HepG2 (cell line): ENCODE measurements around the gene GNAS-AS1. TPM values are rescaled to one million over a fixed set of nuclear protein-coding genes. Genes with fewer than 3 reads are reported as not detected.
A peak's percentile ranks its signal among the peaks of the same experiment; 100 is the strongest.

ENCODE experiments used
- E2F5 ChIP-seq: sonication (generic); formaldehyde crosslinking; conservative IDR thresholded peaks from 2 replicates; pipeline ENCODE4 v1.4.0; 2020; ENCODE audit warnings: missing genetic modification reagents
- EHMT2 ChIP-seq: fragments of 200-600 bp; sonication (generic); IDR thresholded peaks from 2 replicates; pipeline ENCODE4 v1.7.0; 2017; ENCODE audit warnings: antibody characterized with exemption, low read depth, low read length, borderline replicate concordance
- KDM2A ChIP-seq: sonication (generic); formaldehyde crosslinking; IDR thresholded peaks from 2 replicates; pipeline ENCODE4 v1.4.0; 2020; ENCODE audit warnings: low read depth, missing genetic modification reagents, borderline replicate concordance
- MBNL3 ChIP-seq: fragments of 250-450 bp; sonication (Bioruptor Pico); conservative IDR thresholded peaks from 2 replicates; pipeline ENCODE4 v1.8.0; 2022; ENCODE audit warnings: mild to moderate bottlenecking, inconsistent platforms
- NR2F2 ChIP-seq: IDR thresholded peaks from 2 replicates; pipeline ENCODE4 v1.6.1; 2012; ENCODE audit warnings: low read depth, inconsistent platforms, borderline replicate concordance
- RFX1 ChIP-seq: fragments of 450-650 bp; IDR thresholded peaks from 2 replicates; pipeline ENCODE4 v1.6.1; 2017
- SNAI1 ChIP-seq: sonication (generic); formaldehyde crosslinking; IDR thresholded peaks from 2 replicates; pipeline ENCODE4 v1.5.0; 2020; ENCODE audit warnings: mild to moderate bottlenecking, missing genetic modification reagents, borderline replicate concordance
- ZBED4 ChIP-seq: sonication (generic); formaldehyde crosslinking; IDR thresholded peaks from 2 replicates; pipeline ENCODE4 v1.4.0; 2020; ENCODE audit warnings: missing genetic modification reagents, borderline replicate concordance
- ZFP41 ChIP-seq: sonication (generic); formaldehyde crosslinking; IDR thresholded peaks from 2 replicates; pipeline ENCODE4 v1.4.0; 2020; ENCODE audit warnings: mild to moderate bottlenecking, missing genetic modification reagents, borderline replicate concordance
- ZNF326 ChIP-seq: sonication (generic); formaldehyde crosslinking; IDR thresholded peaks from 2 replicates; pipeline ENCODE4 v1.4.0; 2020; ENCODE audit warnings: missing genetic modification reagents, borderline replicate concordance
- ZNF337 ChIP-seq: sonication (generic); formaldehyde crosslinking; IDR thresholded peaks from 2 replicates; pipeline ENCODE4 v1.5.1; 2020; ENCODE audit warnings: missing genetic modification reagents, low read depth, mild to moderate bottlenecking, borderline replicate concordance
- ZNF367 ChIP-seq: sonication (generic); formaldehyde crosslinking; IDR thresholded peaks from 2 replicates; pipeline ENCODE4 v1.4.0; 2020; ENCODE audit warnings: missing genetic modification reagents, borderline replicate concordance
- ZNF572 ChIP-seq: sonication (generic); formaldehyde crosslinking; IDR thresholded peaks from 2 replicates; pipeline ENCODE4 v1.5.1; 2020; ENCODE audit warnings: mild to moderate bottlenecking, missing genetic modification reagents
- ZNF577 ChIP-seq: sonication (generic); formaldehyde crosslinking; IDR thresholded peaks from 2 replicates; pipeline ENCODE4 v1.4.0; 2020; ENCODE audit warnings: mild to moderate bottlenecking, low read depth, missing genetic modification reagents, borderline replicate concordance
- ZSCAN9 ChIP-seq: IDR thresholded peaks from 2 replicates; pipeline ENCODE4 v1.6.1; 2016; ENCODE audit warnings: borderline replicate concordance
- polyA plus RNA-seq, 8 experiments: library from polyadenylated mRNA; depleted of rRNA in 3 of 8; stranded (reverse) in 7 of 8; unstranded in 1 of 8; fragments of >200 nt; fragmentation: Illumina TruSeq in 4 of 8; extraction: Trizol in 4 of 8; gene quantifications; 2 replicates each; pipeline versions ENCODE4 v1.2.1 to v1.2.3, GENCODE V29; 2011 to 2016; ENCODE audit warnings: low read depth in 4 of 8, missing spikeins in 1 of 8, mixed read lengths in 1 of 8; ENCODE audit not compliant: insufficient read depth in 1 of 8
- total RNA-seq, 5 experiments: library from RNA; depleted of rRNA; stranded (reverse); fragments of >200 nt; fragmentation: Illumina TruSeq; extraction: Trizol; gene quantifications; 2 replicates each; pipeline ENCODE4 v1.2.3, GENCODE V29; 2016; ENCODE audit warnings: low read depth in 1 of 5
- TF ChIP-seq, protein P1 (sequence below): sonication (generic); formaldehyde crosslinking; IDR thresholded peaks from 2 replicates; pipeline ENCODE4 v1.5.0; 2020; ENCODE audit warnings: mild to moderate bottlenecking, missing genetic modification reagents
- TF ChIP-seq, protein P2 (sequence below): sonication (generic); formaldehyde crosslinking; IDR thresholded peaks from 2 replicates; pipeline ENCODE4 v1.5.0; 2020; ENCODE audit warnings: mild to moderate bottlenecking, missing genetic modification reagents

Gene GNAS-AS1
- total and polyA plus RNA-seq, 2 of the 13 experiments (the other 11 are each of a cell fraction or from before 2014, with no cell fraction given): not detected

GRCh38 chr20:58890518-58891085, 39.9 kb upstream of the GNAS-AS1 start (continued):
- TF ChIP-seq, protein P1, sequence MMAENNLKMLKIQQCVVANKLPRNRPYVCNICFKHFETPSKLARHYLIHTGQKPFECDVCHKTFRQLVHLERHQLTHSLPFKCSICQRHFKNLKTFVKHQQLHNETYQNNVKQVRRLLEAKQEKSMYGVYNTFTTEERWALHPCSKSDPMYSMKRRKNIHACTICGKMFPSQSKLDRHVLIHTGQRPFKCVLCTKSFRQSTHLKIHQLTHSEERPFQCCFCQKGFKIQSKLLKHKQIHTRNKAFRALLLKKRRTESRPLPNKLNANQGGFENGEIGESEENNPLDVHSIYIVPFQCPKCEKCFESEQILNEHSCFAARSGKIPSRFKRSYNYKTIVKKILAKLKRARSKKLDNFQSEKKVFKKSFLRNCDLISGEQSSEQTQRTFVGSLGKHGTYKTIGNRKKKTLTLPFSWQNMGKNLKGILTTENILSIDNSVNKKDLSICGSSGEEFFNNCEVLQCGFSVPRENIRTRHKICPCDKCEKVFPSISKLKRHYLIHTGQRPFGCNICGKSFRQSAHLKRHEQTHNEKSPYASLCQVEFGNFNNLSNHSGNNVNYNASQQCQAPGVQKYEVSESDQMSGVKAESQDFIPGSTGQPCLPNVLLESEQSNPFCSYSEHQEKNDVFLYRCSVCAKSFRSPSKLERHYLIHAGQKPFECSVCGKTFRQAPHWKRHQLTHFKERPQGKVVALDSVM (CRISPR knock-in tag): no peak
- peak; percentile 46; the same call in 1 of the 2 replicates for TF ChIP-seq ZFP41 (CRISPR knock-in tag)
- TF ChIP-seq EHMT2: no peak
- TF ChIP-seq ZNF367 (CRISPR knock-in tag): no peak
- TF ChIP-seq KDM2A: peak; percentile 56; the same call in 1 of the 2 replicates
- no peak for TF ChIP-seq SNAI1 (CRISPR knock-in tag)
- no peak for TF ChIP-seq ZSCAN9
- no peak for TF ChIP-seq MBNL3 (CRISPR knock-in tag)
- 0 out of 2 replicates have a peak, but pooled peaks have one; percentile 27 for TF ChIP-seq ZNF577 (CRISPR knock-in tag)
- TF ChIP-seq NR2F2: no peak
- no peak for TF ChIP-seq RFX1
- no peak for TF ChIP-seq ZNF337 (CRISPR knock-in tag)
- TF ChIP-seq ZNF572: no peak
- no peak for TF ChIP-seq ZNF326
- no peak; the same call in 1 of the 2 replicates for TF ChIP-seq ZBED4 (CRISPR knock-in tag)
- TF ChIP-seq, protein P2, sequence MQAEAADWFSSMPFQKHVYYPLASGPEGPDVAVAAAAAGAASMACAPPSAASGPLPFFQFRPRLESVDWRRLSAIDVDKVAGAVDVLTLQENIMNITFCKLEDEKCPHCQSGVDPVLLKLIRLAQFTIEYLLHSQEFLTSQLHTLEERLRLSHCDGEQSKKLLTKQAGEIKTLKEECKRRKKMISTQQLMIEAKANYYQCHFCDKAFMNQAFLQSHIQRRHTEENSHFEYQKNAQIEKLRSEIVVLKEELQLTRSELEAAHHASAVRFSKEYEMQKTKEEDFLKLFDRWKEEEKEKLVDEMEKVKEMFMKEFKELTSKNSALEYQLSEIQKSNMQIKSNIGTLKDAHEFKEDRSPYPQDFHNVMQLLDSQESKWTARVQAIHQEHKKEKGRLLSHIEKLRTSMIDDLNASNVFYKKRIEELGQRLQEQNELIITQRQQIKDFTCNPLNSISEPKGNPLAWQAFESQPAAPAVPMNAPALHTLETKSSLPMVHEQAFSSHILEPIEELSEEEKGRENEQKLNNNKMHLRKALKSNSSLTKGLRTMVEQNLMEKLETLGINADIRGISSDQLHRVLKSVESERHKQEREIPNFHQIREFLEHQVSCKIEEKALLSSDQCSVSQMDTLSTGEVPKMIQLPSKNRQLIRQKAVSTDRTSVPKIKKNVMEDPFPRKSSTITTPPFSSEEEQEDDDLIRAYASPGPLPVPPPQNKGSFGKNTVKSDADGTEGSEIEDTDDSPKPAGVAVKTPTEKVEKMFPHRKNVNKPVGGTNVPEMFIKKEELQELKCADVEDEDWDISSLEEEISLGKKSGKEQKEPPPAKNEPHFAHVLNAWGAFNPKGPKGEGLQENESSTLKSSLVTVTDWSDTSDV (CRISPR knock-in tag): peak; percentile 72; the same call in 1 of the 2 replicates
- peak; percentile 51; the same call in 1 of the 2 replicates for TF ChIP-seq E2F5
